D721Med (cell line): ENCODE measurements around the gene TNIK.

Experiments used
- DNase-seq: peaks from one replicate; pipeline ENCODE4 v3.0.0; 2011; ENCODE audit warnings: low spot score; ENCODE audit not compliant: insufficient read length
- FAIRE-seq: peaks from 2 replicates; lab custom pipeline; 2011; peaks lifted over from hg19 to GRCh38; lab: Jason Lieb, UNC
- CTCF ChIP-seq: IDR thresholded peaks from 2 replicates; pipeline ENCODE4 v1.5.1; 2012; ENCODE audit warnings: mild to moderate bottlenecking, control low read depth; ENCODE audit not compliant: insufficient read depth; ENCODE audit errors: missing control alignments

The TNIK gene

GRCh38 chr3:171213907-171214306 lies 246.3 kb downstream of the TNIK start:
- DNase-seq, result no peak

GRCh38 chr3:171213178-171213577 lies 247.0 kb downstream of the TNIK start:
- no peak for TF ChIP-seq CTCF
- DNase-seq (no peak), FAIRE-seq (no peak)

More at GRCh38 chr3:171213907-171214306, 246.3 kb downstream of the TNIK start:
- no peak for FAIRE-seq
- TF ChIP-seq CTCF, result no peak

GRCh38 chr3:171212648-171213047 lies 247.6 kb downstream of the TNIK start:
- no peak for TF ChIP-seq CTCF
- no peak for FAIRE-seq
- no peak for DNase-seq

- no peak for FAIRE-seq
- DNase-seq, result no peak
- no peak for TF ChIP-seq CTCF
Observed at GRCh38 chr3:171206283-171206682, 253.9 kb downstream of the TNIK start.

- FAIRE-seq (no peak), DNase-seq (no peak)
- no peak for TF ChIP-seq CTCF
Observed at GRCh38 chr3:171204942-171205341, 255.3 kb downstream of the TNIK start.

GRCh38 chr3:171201825-171202224 lies 258.4 kb downstream of the TNIK start:
- no peak for DNase-seq
- no peak for TF ChIP-seq CTCF
- FAIRE-seq, result no peak

GRCh38 chr3:171200750-171201088 lies 259.5 kb downstream of the TNIK start:
- no peak for FAIRE-seq
- TF ChIP-seq CTCF, result no peak

More at GRCh38 chr3:171200750-171201088, 259.5 kb downstream of the TNIK start:
- DNase-seq, result no peak
